HepG2 (cell line): ENCODE measurements around the gene THOC7. TPM values are rescaled to one million over a fixed set of nuclear protein-coding genes. Genes with fewer than 3 reads are reported as not detected.
A peak's percentile ranks its signal among the peaks of the same experiment; 100 is the strongest.

Source experiments
- ATF7-NPFF ChIP-seq: sonication (generic); formaldehyde crosslinking; IDR thresholded peaks from 2 replicates; pipeline ENCODE4 v1.8.1; 2023; ENCODE audit warnings: mild to moderate bottlenecking, low read depth, missing genetic modification reagents, moderate library complexity
- ATRX ChIP-seq: sonication (generic); formaldehyde crosslinking; IDR thresholded peaks from 2 replicates; pipeline ENCODE4 v1.4.0; 2020; ENCODE audit warnings: missing genetic modification reagents, borderline replicate concordance
- BRD4 ChIP-seq: sonication (generic); formaldehyde crosslinking; IDR thresholded peaks from 2 replicates; pipeline ENCODE4 v1.4.0; 2020; ENCODE audit warnings: missing genetic modification reagents
- CAMTA2 ChIP-seq: sonication (generic); formaldehyde crosslinking; IDR thresholded peaks from 2 replicates; pipeline ENCODE4 v1.4.0; 2020; ENCODE audit warnings: mild to moderate bottlenecking, missing genetic modification reagents, borderline replicate concordance
- FIP1L1 ChIP-seq: fragments of 200-400 bp; formaldehyde crosslinking; IDR thresholded peaks from 2 replicates; pipeline ENCODE4 v1.6.1; 2018; ENCODE audit warnings: low read depth, mild to moderate bottlenecking, low read length, moderate library complexity, borderline replicate concordance; ENCODE audit not compliant: insufficient read depth
- HMG20A ChIP-seq: IDR thresholded peaks from 2 replicates; pipeline ENCODE4 v1.6.1; 2016; ENCODE audit warnings: borderline replicate concordance
- KAT2B ChIP-seq: fragments of 150-350 bp; IDR thresholded peaks from 2 replicates; pipeline ENCODE4 v1.6.1; 2014; ENCODE audit warnings: low read depth, low read length, borderline replicate concordance
- NFATC3 ChIP-seq: sonication (generic); formaldehyde crosslinking; IDR thresholded peaks from 2 replicates; pipeline ENCODE4 v1.5.1; 2020; ENCODE audit warnings: mild to moderate bottlenecking, missing genetic modification reagents
- PPARG ChIP-seq: conservative IDR thresholded peaks from 2 replicates; pipeline ENCODE4 v1.6.1; 2016; ENCODE audit warnings: missing biosample characterization, missing genetic modification reagents
- SMAD3 ChIP-seq: sonication (generic); formaldehyde crosslinking; IDR thresholded peaks from 2 replicates; pipeline ENCODE4 v1.4.0; 2020; ENCODE audit warnings: missing genetic modification reagents
- ZFYVE20 ChIP-seq: sonication (generic); formaldehyde crosslinking; IDR thresholded peaks from 2 replicates; pipeline ENCODE4 v1.8.0; 2023; ENCODE audit warnings: low read depth, mild to moderate bottlenecking, moderate library complexity, missing genetic modification reagents, borderline replicate concordance
- ZNF235 ChIP-seq: sonication (generic); formaldehyde crosslinking; IDR thresholded peaks from 2 replicates; pipeline ENCODE4 v1.8.1; 2023; ENCODE audit warnings: mild to moderate bottlenecking, missing genetic modification reagents, borderline replicate concordance
- ZNF549 ChIP-seq: sonication (generic); formaldehyde crosslinking; IDR thresholded peaks from 2 replicates; pipeline ENCODE4 v1.5.0; 2020; ENCODE audit warnings: missing genetic modification reagents
- ZNF572 ChIP-seq: sonication (generic); formaldehyde crosslinking; IDR thresholded peaks from 2 replicates; pipeline ENCODE4 v1.5.1; 2020; ENCODE audit warnings: mild to moderate bottlenecking, missing genetic modification reagents
- ZNF629 ChIP-seq: sonication (generic); formaldehyde crosslinking; conservative IDR thresholded peaks from 2 replicates; pipeline ENCODE4 v1.5.0; 2020; ENCODE audit warnings: missing genetic modification reagents
- ZNF660 ChIP-seq: sonication (generic); formaldehyde crosslinking; IDR thresholded peaks from 2 replicates; pipeline ENCODE4 v1.5.1; 2020; ENCODE audit warnings: mild to moderate bottlenecking, low read depth, missing genetic modification reagents, borderline replicate concordance
- ZNF776 ChIP-seq: sonication (generic); formaldehyde crosslinking; IDR thresholded peaks from 2 replicates; pipeline ENCODE4 v1.4.0; 2020; ENCODE audit warnings: mild to moderate bottlenecking, missing genetic modification reagents
- ZNF850 ChIP-seq: sonication (generic); formaldehyde crosslinking; conservative IDR thresholded peaks from 2 replicates; pipeline ENCODE4 v1.9.0; 2021; ENCODE audit warnings: mild to moderate bottlenecking, missing genetic modification reagents
- ZSCAN9 ChIP-seq: IDR thresholded peaks from 2 replicates; pipeline ENCODE4 v1.6.1; 2016; ENCODE audit warnings: borderline replicate concordance
- polyA plus RNA-seq, 8 experiments: library from polyadenylated mRNA; depleted of rRNA in 3 of 8; stranded (reverse) in 7 of 8; unstranded in 1 of 8; fragments of >200 nt; fragmentation: Illumina TruSeq in 4 of 8; extraction: Trizol in 4 of 8; gene quantifications; 2 replicates each; pipeline versions ENCODE4 v1.2.1 to v1.2.3, GENCODE V29; 2011 to 2016; ENCODE audit warnings: low read depth in 4 of 8, missing spikeins in 1 of 8, mixed read lengths in 1 of 8; ENCODE audit not compliant: insufficient read depth in 1 of 8
- total RNA-seq, 5 experiments: library from RNA; depleted of rRNA; stranded (reverse); fragments of >200 nt; fragmentation: Illumina TruSeq; extraction: Trizol; gene quantifications; 2 replicates each; pipeline ENCODE4 v1.2.3, GENCODE V29; 2016; ENCODE audit warnings: low read depth in 1 of 5
- TF ChIP-seq, protein P1 (sequence below): sonication (generic); formaldehyde crosslinking; IDR thresholded peaks from 2 replicates; pipeline ENCODE4 v1.5.1; 2020; ENCODE audit warnings: mild to moderate bottlenecking, missing genetic modification reagents
- TF ChIP-seq, protein P2 (sequence below): IDR thresholded peaks from 2 replicates; pipeline ENCODE4 v1.6.1; 2016; ENCODE audit warnings: missing biosample characterization, missing genetic modification reagents, low read depth
- TF ChIP-seq, protein P3 (sequence below), 2 experiments: fragments of 450-650 bp in 1 of 2; sonication (generic) in 1 of 2; formaldehyde crosslinking; IDR thresholded peaks; 2 replicates each; pipeline versions ENCODE4 v1.5.0 to v1.8.0; 2020 to 2022; ENCODE audit warnings: mild to moderate bottlenecking in 1 of 2, missing genetic modification reagents in 1 of 2
- TF ChIP-seq, protein P4 (sequence below): sonication (generic); IDR thresholded peaks from 2 replicates; pipeline ENCODE4 v1.6.1; 2016; ENCODE audit warnings: low read depth, borderline replicate concordance

The THOC7 gene
- total and polyA plus RNA-seq, 2 of the 13 experiments (the other 11 are each of a cell fraction or from before 2014, with no cell fraction given), result 32.8 to 63.5 TPM

DNA sequence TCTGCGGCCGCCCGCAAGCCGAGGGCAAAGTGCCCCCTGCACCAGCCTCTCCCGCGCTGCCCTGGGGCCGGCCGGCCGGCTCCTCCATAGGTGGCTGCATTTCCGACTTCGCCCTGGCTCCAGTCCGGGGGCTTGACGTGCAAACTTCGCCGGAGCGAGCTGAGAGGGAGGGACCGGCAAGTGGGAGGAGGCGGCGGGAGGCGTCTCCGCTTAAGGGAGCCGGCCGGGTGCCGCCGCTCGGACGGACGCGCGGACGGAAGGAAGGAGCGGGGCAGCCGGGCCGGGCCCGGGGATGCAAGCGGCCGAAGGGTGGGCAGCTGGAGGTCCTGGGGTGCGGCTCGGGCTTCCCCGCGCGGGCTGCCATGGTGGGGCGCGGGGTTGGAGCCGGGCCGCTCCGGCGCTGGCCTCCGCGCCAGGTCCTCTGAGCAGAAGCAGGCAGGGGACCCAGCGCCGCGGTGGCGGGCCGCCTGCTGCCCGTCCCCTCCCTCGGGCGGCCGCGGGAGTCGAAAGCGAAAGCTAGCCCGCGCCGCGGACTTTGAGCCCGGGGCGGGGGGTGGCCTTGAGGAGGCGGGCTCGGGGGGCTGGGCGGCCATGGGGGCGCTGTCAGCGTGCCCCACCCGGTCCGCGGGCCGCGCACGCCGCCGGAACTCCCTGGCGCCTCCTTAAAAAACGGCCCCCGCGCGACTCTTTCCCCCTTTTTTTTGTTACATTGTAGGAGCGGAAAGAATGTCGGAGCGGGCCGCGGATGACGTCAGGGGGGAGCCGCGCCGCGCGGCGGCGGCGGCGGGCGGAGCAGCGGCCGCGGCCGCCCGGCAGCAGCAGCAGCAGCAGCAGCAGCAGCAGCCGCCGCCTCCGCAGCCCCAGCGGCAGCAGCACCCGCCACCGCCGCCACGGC lies 48.5 kb upstream of the THOC7 start, which contains the start of gene SCAANT1 (continued):
- TF ChIP-seq, protein P1, sequence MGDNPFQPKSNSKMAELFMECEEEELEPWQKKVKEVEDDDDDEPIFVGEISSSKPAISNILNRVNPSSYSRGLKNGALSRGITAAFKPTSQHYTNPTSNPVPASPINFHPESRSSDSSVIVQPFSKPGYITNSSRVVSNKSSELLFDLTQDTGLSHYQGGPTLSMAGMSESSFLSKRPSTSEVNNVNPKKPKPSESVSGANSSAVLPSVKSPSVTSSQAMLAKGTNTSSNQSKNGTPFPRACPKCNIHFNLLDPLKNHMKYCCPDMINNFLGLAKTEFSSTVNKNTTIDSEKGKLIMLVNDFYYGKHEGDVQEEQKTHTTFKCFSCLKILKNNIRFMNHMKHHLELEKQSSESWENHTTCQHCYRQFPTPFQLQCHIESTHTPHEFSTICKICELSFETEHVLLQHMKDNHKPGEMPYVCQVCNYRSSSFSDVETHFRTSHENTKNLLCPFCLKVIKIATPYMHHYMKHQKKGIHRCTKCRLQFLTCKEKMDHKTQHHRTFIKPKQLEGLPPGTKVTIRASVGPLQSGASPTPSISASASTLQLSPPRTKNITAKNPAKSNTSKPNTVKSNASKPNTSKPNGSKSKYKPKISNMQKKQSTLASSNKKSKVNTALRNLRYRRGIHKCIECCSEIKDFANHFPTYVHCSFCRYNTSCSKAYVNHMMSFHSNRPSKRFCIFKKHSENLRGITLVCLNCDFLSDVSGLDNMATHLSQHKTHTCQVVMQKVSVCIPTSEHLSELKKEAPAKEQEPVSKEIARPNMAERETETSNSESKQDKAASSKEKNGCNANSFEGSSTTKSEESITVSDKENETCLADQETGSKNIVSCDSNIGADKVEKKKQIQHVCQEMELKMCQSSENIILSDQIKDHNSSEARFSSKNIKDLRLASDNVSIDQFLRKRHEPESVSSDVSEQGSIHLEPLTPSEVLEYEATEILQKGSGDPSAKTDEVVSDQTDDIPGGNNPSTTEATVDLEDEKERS (CRISPR knock-in tag), result no peak
- TF ChIP-seq ZNF660 (CRISPR knock-in tag) (0 out of 2 replicates have a peak, but pooled peaks have one; percentile 48), ZNF235 (0 out of 2 replicates have a peak, but pooled peaks have one; percentile 82), ZNF549 (no peak), ZFYVE20 (CRISPR knock-in tag) (no peak), NFATC3 (CRISPR knock-in tag) (no peak), ATF7-NPFF (CRISPR knock-in tag) (no peak; the same call in 1 of the 2 replicates), BRD4 (no peak), PPARG (CRISPR knock-in tag) (no peak), ZNF776 (CRISPR knock-in tag) (no peak), ZNF572 (no peak), ZNF629 (CRISPR knock-in tag) (no peak), SMAD3 (CRISPR knock-in tag) (0 out of 2 replicates have a peak, but pooled peaks have one; percentile 35), ZNF850 (no peak), HMG20A (CRISPR knock-in tag) (no peak), KAT2B (no peak), CAMTA2 (CRISPR knock-in tag) (no peak), ZSCAN9 (CRISPR knock-in tag) (no peak; the same call in 1 of the 2 replicates), ATRX (no peak), FIP1L1 (no peak)
- TF ChIP-seq, protein P2, sequence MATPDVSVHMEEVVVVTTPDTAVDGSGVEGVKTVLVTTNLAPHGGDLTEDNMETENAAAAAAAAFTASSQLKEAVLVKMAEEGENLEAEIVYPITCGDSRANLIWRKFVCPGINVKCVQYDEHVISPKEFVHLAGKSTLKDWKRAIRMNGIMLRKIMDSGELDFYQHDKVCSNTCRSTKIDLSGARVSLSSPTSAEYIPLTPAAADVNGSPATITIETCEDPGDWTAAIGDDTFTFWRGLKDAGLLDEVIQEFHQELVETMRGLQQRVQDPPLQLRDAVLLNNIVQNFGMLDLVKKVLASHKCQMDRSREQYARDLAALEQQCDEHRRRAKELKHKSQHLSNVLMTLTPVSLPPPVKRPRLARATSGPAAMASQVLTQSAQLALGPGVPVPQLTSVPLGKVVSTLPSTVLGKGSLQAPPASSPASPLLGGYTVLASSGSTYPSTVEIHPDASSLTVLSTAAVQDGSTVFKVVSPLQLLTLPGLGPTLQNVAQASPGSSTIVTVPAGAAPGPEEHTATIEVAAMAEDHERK (CRISPR knock-in tag), result no peak
- TF ChIP-seq, protein P3, sequence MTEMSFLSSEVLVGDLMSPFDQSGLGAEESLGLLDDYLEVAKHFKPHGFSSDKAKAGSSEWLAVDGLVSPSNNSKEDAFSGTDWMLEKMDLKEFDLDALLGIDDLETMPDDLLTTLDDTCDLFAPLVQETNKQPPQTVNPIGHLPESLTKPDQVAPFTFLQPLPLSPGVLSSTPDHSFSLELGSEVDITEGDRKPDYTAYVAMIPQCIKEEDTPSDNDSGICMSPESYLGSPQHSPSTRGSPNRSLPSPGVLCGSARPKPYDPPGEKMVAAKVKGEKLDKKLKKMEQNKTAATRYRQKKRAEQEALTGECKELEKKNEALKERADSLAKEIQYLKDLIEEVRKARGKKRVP (CRISPR knock-in tag; IDR thresholded peaks at IDR 0.05), result 0 out of 4 replicates have a peak, but pooled peaks of 1 of the 2 experiments have one; percentile 2
- TF ChIP-seq, protein P4, sequence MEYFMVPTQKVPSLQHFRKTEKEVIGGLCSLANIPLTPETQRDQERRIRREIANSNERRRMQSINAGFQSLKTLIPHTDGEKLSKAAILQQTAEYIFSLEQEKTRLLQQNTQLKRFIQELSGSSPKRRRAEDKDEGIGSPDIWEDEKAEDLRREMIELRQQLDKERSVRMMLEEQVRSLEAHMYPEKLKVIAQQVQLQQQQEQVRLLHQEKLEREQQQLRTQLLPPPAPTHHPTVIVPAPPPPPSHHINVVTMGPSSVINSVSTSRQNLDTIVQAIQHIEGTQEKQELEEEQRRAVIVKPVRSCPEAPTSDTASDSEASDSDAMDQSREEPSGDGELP, result peak; percentile 42; the same call in 1 of the 2 replicates
